ENCODE results near the gene LSAMP.

DNA sequence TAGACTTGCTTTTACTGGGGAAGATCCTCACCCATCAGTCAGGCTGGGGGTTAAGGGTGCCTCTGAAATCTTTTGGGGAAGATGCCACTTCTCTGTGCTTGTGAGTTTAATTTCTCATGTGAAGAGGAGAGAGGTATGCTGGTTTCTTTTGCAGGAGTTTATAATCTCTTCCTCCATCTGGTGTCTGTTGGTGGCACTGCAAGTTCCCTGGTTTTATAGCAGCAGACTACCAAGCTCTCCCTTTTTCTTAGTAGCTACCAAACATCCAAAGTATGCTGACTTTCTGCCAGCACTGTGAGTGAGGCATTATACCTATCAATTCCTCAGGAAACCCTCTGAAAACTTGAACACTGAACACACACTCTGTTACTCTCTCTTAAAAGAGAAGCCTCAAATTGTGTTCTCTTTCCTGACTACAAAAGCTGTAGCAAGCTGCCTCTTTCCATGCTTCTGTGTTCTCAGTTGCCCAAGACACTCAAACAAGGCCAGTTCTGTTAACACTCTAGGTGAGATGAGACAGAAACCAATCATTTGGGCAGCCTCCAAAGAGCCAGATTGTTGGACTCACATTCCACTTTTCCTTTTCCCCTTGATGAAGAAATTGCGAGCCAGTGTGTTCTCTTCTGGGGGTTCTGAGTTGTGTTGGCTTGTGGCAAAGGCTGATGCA is 522.5 kb downstream of the LSAMP start:
- TF ChIP-seq, protein P1, sequence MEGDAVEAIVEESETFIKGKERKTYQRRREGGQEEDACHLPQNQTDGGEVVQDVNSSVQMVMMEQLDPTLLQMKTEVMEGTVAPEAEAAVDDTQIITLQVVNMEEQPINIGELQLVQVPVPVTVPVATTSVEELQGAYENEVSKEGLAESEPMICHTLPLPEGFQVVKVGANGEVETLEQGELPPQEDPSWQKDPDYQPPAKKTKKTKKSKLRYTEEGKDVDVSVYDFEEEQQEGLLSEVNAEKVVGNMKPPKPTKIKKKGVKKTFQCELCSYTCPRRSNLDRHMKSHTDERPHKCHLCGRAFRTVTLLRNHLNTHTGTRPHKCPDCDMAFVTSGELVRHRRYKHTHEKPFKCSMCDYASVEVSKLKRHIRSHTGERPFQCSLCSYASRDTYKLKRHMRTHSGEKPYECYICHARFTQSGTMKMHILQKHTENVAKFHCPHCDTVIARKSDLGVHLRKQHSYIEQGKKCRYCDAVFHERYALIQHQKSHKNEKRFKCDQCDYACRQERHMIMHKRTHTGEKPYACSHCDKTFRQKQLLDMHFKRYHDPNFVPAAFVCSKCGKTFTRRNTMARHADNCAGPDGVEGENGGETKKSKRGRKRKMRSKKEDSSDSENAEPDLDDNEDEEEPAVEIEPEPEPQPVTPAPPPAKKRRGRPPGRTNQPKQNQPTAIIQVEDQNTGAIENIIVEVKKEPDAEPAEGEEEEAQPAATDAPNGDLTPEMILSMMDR (IDR thresholded peaks at IDR 0.05), result no peak
- TF ChIP-seq POLR2A (IDR thresholded peaks at IDR 0.05) (no peak), POLR2AphosphoS5 (IDR thresholded peaks at IDR 0.05; ENCODE audit: insufficient read depth in 1 of 2, low read depth in 1 of 2) (no peak)
